GM18951 (cell line): ENCODE data around the gene HMCN2.

Experiments
- POLR2A ChIP-seq: IDR thresholded peaks from 4 replicates; pipeline ENCODE4 v1.6.1; 2011; ENCODE audit warnings: mild to moderate bottlenecking; ENCODE audit not compliant: insufficient read length, insufficient read depth; ENCODE audit errors: extremely low read depth
- in situ Hi-C: fragments of 300-500 bp; cut with MboI; formaldehyde crosslinking; loops from one replicate; pipeline ENCODE4 v1.12.0; 2022; ENCODE audit warnings: low sequenced_read_pairs, mixed read lengths, inconsistent platforms; ENCODE audit not compliant: unreplicated experiment

HMCN2 gene

DNA sequence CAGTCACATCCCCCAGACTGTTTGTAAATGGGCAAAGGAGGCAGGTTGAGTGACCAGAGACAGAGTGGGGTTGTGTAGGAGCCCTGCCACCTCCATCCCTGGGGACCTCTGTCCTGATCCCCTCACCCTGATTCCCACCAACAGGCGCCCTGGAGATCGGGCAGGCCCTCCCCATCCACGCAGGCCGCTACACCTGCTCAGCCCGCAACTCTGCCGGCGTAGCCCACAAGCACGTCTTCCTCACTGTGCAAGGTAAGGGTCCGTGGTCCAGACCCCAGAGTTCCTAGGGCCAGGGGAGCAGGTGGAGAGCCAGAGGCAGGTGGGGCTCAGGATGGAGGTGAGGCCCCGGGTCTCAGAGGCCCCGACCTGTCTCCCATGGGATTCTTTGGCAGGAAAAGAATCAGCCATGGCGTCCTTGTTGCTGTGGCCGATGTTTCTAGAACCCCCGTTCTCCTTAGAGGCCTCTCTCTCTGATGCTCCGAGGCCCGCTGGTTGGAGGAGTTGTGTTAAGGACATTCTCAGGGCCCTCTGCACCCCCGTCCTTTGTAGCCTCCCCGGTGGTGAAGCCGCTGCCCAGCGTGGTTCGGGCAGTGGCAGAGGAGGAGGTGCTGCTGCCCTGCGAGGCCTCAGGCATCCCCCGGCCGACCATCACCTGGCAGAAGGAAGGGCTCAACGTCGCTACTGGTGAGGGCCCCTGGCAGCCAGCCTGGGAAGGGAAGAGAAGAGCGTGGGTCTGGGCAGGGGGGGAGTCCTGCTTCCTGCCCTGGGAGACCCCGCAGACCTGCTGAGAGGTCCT, 137.3 kb downstream of the HMCN2 start:
- in situ Hi-C loops, result no loop called here

DNA sequence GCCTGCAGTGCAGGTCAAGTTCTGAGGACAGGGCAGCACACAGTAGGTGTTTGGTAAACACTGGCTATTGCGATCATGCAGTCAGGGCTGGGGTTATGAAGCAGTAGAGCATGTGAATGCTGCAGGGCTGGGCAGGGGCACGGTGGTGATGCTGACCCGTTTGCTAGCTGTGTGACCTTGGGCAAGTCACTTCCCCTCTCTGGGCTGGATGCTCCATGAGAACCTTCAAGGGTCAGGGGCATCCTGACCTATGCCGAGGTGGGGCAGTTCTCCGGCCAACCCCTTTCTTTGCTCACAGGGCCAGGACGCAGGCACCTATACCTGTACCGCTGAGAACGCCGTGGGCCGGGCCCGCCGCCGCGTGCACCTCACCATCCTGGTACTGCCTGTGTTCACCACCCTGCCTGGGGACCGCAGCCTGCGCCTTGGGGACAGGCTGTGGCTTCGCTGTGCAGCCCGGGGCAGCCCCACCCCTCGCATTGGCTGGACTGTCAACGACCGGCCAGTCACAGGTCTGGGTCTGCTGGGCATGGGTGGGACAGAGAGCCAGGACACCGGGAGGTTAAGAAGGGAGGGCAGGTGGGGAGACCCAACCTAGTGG, 140.2 kb downstream of the HMCN2 start:
- in situ Hi-C loops, result no loop called here
- TF ChIP-seq POLR2A, result no peak

More for the DNA sequence above, 137.3 kb downstream of the HMCN2 start:
- TF ChIP-seq POLR2A, result no peak

DNA sequence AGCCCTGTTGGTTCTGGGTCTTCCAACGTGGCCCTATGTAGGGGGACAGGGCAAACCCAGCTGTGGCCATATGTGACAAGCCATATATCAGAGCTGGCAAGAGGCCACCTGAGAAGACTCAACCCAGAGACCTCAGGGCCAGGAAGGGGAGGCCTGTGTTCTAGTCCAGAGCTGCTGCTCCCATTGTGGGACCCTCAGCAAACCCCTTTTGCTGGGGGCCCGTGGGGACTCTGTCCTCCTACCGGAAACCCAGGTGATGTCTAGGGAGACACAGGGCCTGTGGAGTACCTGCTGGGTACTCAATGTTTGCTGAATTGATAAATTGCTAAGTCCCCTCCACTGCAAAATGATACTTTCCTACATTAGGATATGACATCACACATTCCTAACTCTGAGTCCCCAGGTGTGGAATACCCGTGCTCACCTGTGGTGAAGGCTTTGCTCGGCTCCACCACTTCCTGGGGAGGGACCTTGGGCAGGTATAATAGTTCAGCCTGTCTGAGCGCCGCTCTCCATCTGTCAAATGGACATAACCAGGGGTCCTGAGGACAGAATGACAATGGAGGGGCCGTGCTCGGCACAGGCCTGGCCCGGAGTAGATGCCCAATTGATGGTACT, 140.8 kb downstream of the HMCN2 start:
- TF ChIP-seq POLR2A, result no peak
- in situ Hi-C loops, result no loop called here

DNA sequence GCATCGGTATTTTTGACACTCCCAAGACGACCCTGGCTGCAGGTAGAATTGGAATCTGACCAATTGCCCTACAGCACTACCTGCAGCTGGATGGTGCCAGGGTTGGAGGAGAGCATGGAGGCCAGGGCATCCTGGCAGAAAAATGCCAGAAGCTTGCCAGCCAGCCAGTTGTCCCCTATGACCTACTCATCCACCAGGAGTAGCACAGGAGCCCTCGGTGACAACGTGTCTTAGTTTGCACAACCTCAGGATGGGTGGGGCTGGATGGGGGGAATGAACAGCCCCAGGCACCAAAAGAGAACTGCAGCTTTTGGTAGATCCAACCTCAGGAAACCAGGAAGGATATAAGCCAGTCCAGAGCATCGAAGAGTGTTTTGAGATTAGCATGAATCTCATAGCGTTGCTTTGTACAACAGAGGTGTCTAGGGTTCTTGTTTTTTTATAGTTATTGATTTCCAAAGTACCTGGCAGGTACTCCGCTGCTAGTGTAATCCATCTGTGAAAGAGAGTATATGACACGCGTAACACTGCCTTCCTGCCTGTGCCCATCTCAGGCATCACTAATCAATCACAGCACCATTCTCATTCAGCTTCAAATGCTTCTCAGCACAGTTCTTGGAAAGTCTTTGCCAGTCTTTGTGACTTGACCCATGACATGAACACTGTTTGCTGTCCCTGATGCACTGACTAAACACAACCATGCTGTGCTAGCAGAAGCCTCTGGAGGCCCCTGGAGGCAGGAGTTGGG, 142.5 kb downstream of the HMCN2 start:
- no peak for TF ChIP-seq POLR2A
- in situ Hi-C loops, result no loop called here

DNA sequence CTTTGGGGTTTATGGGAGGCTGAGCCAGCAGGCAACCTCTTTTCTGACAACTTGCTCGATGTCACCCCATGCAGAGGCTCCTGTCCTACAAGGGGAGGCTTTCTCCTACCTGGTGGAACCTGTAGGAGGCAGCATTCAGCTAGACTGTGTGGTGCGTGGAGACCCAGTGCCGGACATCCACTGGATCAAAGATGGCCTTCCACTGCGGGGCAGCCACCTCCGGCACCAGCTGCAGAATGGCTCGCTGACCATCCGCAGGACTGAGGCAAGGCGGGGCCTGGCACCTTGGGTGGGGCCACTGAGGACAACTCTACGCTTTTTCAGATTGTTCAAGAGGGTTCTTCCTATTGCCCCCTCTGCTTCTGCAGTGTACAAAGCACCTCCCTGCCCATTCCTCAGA, 143.1 kb downstream of the HMCN2 start:
- in situ Hi-C loops, result no loop called here
- TF ChIP-seq POLR2A, result no peak

DNA sequence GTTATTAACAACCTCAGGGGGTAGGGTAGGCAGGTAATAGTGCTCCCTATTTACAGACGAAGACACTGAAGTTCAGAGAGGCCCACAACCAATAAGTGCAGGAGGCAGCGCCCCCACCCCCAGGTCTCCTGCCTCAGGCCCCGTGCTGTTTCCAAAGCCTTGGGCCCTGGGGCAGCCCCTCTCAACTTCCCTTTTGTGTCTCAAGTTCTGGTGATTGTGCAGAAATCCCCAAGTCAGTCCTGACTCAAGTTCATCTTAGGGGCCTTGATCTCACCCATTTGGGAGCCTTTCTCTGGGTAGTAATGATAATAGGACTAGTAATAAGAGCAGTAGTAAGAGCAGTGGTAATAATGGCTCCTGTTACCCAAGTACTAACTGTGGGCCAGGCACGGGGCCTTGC, 143.7 kb downstream of the HMCN2 start:
- in situ Hi-C loops, result no loop called here
- no peak for TF ChIP-seq POLR2A

DNA sequence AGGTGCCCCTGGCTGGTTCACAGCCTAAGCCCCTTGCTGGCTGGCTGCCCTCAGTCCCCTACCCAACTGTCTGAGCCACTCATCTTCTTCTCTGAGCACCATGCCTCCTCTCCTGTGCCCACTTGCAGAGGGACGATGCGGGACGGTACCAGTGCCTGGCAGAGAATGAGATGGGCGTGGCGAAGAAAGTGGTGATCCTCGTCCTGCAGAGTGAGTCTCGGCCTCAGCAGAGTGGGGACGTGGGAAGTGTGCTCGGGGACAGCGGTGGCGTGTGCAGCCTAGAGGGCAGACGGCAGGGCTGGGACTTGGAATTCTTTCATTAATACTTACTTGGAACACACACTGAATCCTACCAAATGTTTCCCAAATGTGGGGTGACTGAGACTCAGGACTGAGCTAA, 144.9 kb downstream of the HMCN2 start:
- TF ChIP-seq POLR2A, result no peak

DNA sequence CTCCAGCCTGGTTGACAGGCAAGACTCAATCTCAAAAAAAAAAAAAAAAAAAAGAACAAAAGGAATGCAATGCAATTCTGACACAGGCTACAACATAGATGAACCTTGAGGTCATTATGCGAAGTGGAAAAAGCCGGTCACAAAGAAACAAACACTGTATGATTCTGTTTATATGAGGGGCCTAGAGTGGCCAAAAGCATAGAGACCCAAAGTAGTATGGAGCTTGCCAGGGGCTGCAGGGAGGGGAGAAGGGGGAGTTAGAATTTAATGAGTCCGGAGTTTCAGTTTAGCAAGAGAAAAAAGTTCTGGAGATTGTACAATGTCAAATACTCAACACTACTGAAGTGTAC, 146.0 kb downstream of the HMCN2 start:
- in situ Hi-C loops, result no loop called here
- no peak for TF ChIP-seq POLR2A

More for the DNA sequence above, 144.9 kb downstream of the HMCN2 start:
- in situ Hi-C loops, result no loop called here

DNA sequence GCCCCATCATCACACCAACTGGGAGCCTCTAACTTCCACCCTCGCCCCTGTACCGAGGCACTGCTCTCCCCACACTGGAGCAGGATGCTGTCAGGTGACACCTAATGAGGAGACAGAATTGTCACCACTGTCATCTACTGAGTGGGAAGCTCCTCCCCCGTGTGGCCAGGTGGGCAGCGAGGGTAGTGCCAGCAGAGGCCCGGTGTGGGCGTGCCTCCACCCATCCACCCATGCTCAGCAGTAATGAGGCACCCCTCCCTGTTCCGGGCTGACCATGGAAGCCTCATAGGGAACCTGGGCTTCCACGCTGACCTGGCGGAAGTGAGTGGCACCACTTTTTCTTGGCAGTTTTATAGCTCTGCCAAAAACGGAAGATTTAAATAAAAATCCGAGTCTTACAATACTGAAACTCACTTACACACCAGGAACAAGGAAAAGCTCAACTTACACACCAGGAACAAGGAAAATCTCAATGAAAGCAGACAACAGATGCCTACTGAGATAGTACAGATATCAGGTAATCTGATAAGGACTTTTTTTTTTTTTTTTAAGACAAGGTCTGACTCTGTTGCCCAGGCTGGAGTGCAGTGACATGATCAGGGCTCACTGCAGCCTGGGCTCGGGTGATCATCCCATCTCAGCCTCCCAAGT, 148.6 kb downstream of the HMCN2 start:
- in situ Hi-C loops, result no loop called here
- no peak for TF ChIP-seq POLR2A

DNA sequence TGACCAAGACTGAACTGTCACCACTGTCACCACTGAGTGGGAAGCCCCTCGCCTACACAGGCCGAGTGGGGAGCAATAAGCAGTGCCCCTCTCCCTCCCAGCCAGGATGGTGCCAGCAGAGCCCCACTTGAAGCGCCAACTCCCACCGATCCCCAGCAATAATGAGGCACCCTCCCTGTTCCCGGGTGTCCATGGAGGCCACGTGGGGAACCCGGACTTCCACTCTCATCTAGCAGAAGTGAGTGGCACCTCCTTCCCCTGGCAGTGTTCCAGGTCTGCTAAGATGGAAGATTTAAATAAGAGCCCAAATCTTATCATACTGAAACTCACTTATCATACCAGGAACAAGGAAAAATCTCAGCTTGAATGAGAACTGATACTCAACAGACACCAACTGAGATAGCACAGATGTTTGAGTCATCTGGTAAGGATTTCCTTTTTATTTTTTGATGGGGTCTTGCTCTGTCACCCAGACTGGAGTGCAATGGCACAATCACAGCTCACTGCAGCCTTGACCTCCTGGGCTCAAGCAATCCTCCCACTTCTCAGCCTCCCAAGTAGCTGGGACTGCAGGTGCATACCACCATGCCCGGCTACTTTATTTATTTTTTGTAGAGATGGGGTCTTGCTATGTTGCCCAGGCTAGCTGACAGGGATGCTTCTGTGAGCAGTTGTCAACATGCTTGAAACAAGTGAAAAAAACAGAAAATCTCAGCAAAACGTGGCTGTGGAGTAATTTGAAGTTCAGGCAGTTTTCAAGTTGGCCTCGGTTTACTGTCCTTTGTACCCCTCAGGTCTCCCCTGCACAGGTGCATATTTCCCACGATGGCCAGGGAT, 149.6 kb downstream of the HMCN2 start:
- TF ChIP-seq POLR2A, result no peak
- in situ Hi-C loops, result no loop called here

DNA sequence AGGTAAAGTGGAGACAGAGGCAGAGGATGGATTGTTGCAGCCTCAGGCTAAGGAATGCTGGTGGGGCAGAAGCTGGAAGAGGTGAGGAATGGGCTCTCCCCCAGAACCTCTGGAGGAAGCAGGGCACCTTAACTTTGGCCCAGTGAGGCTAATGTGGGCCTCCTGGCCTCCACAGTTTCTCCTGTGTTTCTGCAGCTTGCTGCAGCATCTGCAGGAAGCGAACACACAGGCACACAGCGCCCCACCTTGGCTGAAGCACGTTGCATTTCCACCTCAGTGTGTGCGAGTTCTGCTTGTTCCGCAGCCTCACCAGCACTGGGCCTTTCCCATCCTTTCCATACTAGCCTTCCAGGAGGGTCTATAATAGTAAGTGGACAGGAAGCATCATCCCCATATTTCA, 152.0 kb downstream of the HMCN2 start:
- in situ Hi-C loops, result no loop called here
- TF ChIP-seq POLR2A, result no peak

DNA sequence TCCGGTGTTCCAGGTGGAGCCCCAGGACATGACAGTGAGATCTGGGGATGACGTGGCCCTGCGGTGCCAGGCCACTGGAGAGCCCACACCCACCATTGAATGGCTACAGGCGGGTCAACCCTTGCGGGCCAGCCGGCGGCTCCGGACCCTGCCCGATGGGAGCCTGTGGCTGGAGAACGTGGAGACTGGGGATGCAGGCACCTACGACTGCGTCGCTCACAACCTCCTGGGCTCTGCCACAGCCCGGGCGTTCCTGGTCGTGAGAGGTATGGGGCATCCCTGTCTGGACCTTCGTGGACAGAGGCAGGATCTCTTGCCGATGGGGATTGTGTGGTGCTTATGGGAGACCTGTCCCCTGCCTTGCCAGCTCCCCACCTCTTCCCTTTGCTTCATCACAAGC, 153.2 kb downstream of the HMCN2 start:
- no peak for TF ChIP-seq POLR2A
- in situ Hi-C loops, result no loop called here
